Upper lobe of left lung (tissue), 4 donors: ENCODE measurements around the gene IGF2BP1.

Experiments
- EP300 ChIP-seq, 4 donors: sonication (generic); formaldehyde crosslinking; IDR thresholded peaks; one replicate each; pipeline ENCODE4 v1.5.1; 2017; ENCODE audit warnings: antibody characterized with exemption in 4 of 4, control low read depth in 2 of 4
- POLR2A ChIP-seq, 4 donors: fragments of 450-650 bp; IDR thresholded peaks; one replicate each; pipeline ENCODE4 v1.5.1; 2016 to 2017; ENCODE audit warnings: antibody characterized with exemption in 4 of 4, mild to moderate bottlenecking in 2 of 4
- POLR2AphosphoS5 ChIP-seq, 2 donors: sonication (generic); formaldehyde crosslinking; IDR thresholded peaks; one replicate each; pipeline ENCODE4 v1.5.1; 2017; ENCODE audit warnings: antibody characterized with exemption in 2 of 2
- TF ChIP-seq, protein P1 (sequence below), 6 experiments: fragments of 450-650 bp in 4 of 6; fragments of 200-600 bp in 2 of 6; sonication (generic) in 2 of 6; IDR thresholded peaks; one replicate each; pipeline ENCODE4 v1.5.1; 2016 to 2019; ENCODE audit warnings: antibody characterized with exemption in 6 of 6

DNA sequence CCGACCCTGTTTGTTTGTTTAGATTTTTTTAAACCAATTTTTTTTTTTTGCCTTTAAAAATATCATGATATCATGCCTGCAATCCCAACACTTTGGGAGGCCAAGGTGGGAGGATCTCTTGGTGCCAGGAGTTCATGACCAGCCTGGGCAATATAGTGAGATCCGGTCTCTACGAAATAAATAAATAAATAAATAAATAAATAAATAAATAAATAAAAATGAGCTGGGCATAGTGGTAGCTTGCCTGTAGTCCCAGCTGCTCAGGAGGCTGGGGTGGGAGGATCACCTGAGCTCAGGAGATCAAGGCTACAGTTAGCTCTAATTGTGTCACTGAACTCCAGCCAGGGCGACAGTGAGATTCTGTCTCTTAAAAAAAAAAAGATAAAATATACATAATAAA lies 8.1 kb upstream of the IGF2BP1 start:
- TF ChIP-seq, protein P1, sequence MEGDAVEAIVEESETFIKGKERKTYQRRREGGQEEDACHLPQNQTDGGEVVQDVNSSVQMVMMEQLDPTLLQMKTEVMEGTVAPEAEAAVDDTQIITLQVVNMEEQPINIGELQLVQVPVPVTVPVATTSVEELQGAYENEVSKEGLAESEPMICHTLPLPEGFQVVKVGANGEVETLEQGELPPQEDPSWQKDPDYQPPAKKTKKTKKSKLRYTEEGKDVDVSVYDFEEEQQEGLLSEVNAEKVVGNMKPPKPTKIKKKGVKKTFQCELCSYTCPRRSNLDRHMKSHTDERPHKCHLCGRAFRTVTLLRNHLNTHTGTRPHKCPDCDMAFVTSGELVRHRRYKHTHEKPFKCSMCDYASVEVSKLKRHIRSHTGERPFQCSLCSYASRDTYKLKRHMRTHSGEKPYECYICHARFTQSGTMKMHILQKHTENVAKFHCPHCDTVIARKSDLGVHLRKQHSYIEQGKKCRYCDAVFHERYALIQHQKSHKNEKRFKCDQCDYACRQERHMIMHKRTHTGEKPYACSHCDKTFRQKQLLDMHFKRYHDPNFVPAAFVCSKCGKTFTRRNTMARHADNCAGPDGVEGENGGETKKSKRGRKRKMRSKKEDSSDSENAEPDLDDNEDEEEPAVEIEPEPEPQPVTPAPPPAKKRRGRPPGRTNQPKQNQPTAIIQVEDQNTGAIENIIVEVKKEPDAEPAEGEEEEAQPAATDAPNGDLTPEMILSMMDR (IDR thresholded peaks at IDR 0.05), result no peak
- TF ChIP-seq POLR2A (IDR thresholded peaks at IDR 0.05) (no peak), EP300 (IDR thresholded peaks at IDR 0.05) (no peak), POLR2AphosphoS5 (IDR thresholded peaks at IDR 0.05) (no peak)
